K562 (cell line): ENCODE data around the gene ZBTB16. TPM values are rescaled to one million over a fixed set of nuclear protein-coding genes. Genes with fewer than 3 reads are reported as not detected.

Experiments used
- ATAC-seq: fragments of 200-7000 bp; cut with Tn5 transposase; 3 replicates; pipeline ENCODE4 v1.9.1; 2020; ENCODE audit warnings: moderate library complexity
- BruUV-seq: library from RNA; stranded (reverse); fragments of 400-500 nt; replicated peaks from 2 replicates; lab custom pipeline; 2021; lab: Mats Ljungman, UMichigan
- CTCF ChIA-PET: fragments of 300-600 bp; formaldehyde crosslinking; extraction: SDS; loops from one replicate; lab custom pipeline; 2021; ENCODE audit warnings: low intra/inter-chr PET ratio; lab: Yijun Ruan, JAX
- POLR2A ChIA-PET: fragments of 300-600, 350-650 bp; sonication (Branson Sonifier 250); formaldehyde crosslinking; extraction: SDS; loops from one replicate; lab custom pipeline; 2021; ENCODE audit warnings: antibody characterized with exemption, inconsistent platforms; lab: Yijun Ruan, JAX
- DNase-seq, 4 experiments: peaks; one replicate each; pipeline versions ENCODE4 v3.0.0 to v3.0.0-alpha.2; 2011 to 2018; ENCODE audit warnings: low spot score in 3 of 4, mixed read lengths in 3 of 4; ENCODE audit errors: extremely low read depth in 1 of 4
- FAIRE-seq: peaks from 2 replicates; lab custom pipeline; 2011; peaks lifted over from hg19 to GRCh38; lab: Jason Lieb, UNC
- H2AFZ ChIP-seq: 2 replicates; pipeline ENCODE4 v1.6.0; 2011; ENCODE audit warnings: low read depth, low read length, control low read depth, inconsistent platforms
- H3K27ac ChIP-seq: fragments of 200-600 bp; 3 replicates; pipeline ENCODE4 v1.8.0; 2011; ENCODE audit warnings: low read depth, mild to moderate bottlenecking, control low read depth, inconsistent platforms, low read length, moderate library complexity, mixed read lengths; ENCODE audit errors: extremely low read depth
- H3K27me3 ChIP-seq, 2 experiments: fragments of 300-600 bp in 1 of 2; 2 replicates in 1 of 2; 3 replicates in 1 of 2; pipeline versions ENCODE4 v1.6.0 to v1.8.0; 2011; ENCODE audit warnings: inconsistent platforms in 2 of 2, low read length in 2 of 2, mild to moderate bottlenecking in 1 of 2, mixed read lengths in 1 of 2, moderate library complexity in 1 of 2; ENCODE audit not compliant: control insufficient read depth in 2 of 2, insufficient read depth in 2 of 2
- H3K36me3 ChIP-seq: fragments of 300-600 bp; 3 replicates; pipeline ENCODE4 v1.8.0; 2011; ENCODE audit warnings: mild to moderate bottlenecking, low read length, inconsistent platforms; ENCODE audit not compliant: control insufficient read depth, insufficient read depth
- H3K4me1 ChIP-seq, 2 experiments: fragments of 200-600 bp in 1 of 2; replicated peaks in 1 of 2; 2 replicates in 1 of 2; 3 replicates in 1 of 2; pipeline versions ENCODE4 v1.5.1 to v1.8.0; 2011; ENCODE audit warnings: inconsistent platforms in 2 of 2, low read length in 2 of 2, mild to moderate bottlenecking in 1 of 2, mixed read lengths in 1 of 2, moderate library complexity in 1 of 2; ENCODE audit not compliant: control insufficient read depth in 2 of 2, insufficient read depth in 2 of 2
- H3K4me2 ChIP-seq: 2 replicates; pipeline ENCODE4 v1.6.1; 2011; ENCODE audit warnings: low read length, control low read depth, inconsistent platforms, mixed read lengths; ENCODE audit not compliant: insufficient read depth
- H3K4me3 ChIP-seq: fragments of 200-600 bp; sonication (generic), shearing (Covaris generic); 2 replicates; pipeline ENCODE4 v1.5.1; 2016; ENCODE audit warnings: control low read depth, inconsistent platforms
- H3K79me2 ChIP-seq: fragments of 200-600 bp; 3 replicates; pipeline ENCODE4 v1.8.0; 2011; ENCODE audit warnings: low read length, inconsistent platforms; ENCODE audit not compliant: control insufficient read depth, insufficient read depth
- H3K9ac ChIP-seq, 2 experiments: 2 replicates each; pipeline versions ENCODE4 v1.6.0 to v1.6.1; 2011; ENCODE audit warnings: low read depth in 2 of 2, low read length in 2 of 2, control low read depth in 1 of 2, inconsistent platforms in 1 of 2, mild to moderate bottlenecking in 1 of 2, mixed read lengths in 1 of 2; ENCODE audit not compliant: insufficient read depth in 1 of 2
- H3K9me1 ChIP-seq: one replicate; pipeline ENCODE4 v1.6.0; 2011; ENCODE audit warnings: inconsistent platforms, mild to moderate bottlenecking, low read length, moderate library complexity; ENCODE audit not compliant: control insufficient read depth, insufficient read depth
- H3K9me3 ChIP-seq: replicated peaks from 2 replicates; pipeline ENCODE4 v1.5.1; 2011; ENCODE audit warnings: low read depth, low read length, inconsistent platforms; ENCODE audit not compliant: control insufficient read depth, insufficient read depth
- H4K20me1 ChIP-seq: replicated peaks from 2 replicates; pipeline ENCODE4 v1.6.1; 2011; ENCODE audit warnings: low read length, inconsistent platforms, mixed read lengths; ENCODE audit not compliant: control insufficient read depth, insufficient read depth
- CBFB ChIP-seq: sonication (generic); formaldehyde crosslinking; IDR thresholded peaks from 2 replicates; pipeline ENCODE4 v1.4.0; 2020; ENCODE audit warnings: mild to moderate bottlenecking, missing genetic modification reagents
- FOXA3 ChIP-seq, 2 experiments: fragments of 450-650 bp in 1 of 2; sonication (generic) in 1 of 2; formaldehyde crosslinking; IDR thresholded peaks in 1 of 2; conservative IDR thresholded peaks in 1 of 2; 2 replicates each; pipeline versions ENCODE4 v1.4.0 to v1.8.0; 2020 to 2022; ENCODE audit warnings: mild to moderate bottlenecking in 2 of 2, missing genetic modification reagents in 1 of 2
- HINFP ChIP-seq: fragments of 450-650 bp; conservative IDR thresholded peaks from 2 replicates; pipeline ENCODE4 v1.6.1; 2016; ENCODE audit warnings: missing genetic modification characterization, low read depth, mild to moderate bottlenecking, control low read depth, missing compliant biosample characterization
- HNRNPL ChIP-seq: fragments of 200-400 bp; formaldehyde crosslinking; IDR thresholded peaks from 2 replicates; pipeline ENCODE4 v1.6.1; 2017; ENCODE audit warnings: low read depth, mild to moderate bottlenecking, low read length
- RBM39 ChIP-seq: fragments of 200-400 bp; formaldehyde crosslinking; optimal IDR thresholded peaks from 2 replicates; pipeline ENCODE3; 2018; ENCODE audit warnings: low read depth, low read length
- RUNX1 ChIP-seq: sonication (generic); IDR thresholded peaks from 2 replicates; pipeline ENCODE4 v1.6.1; 2016; ENCODE audit warnings: antibody characterized with exemption, low read depth
- SOX6 ChIP-seq: fragments of 450-650 bp; IDR thresholded peaks from 2 replicates; pipeline ENCODE4 v1.6.1; 2014; ENCODE audit warnings: mild to moderate bottlenecking
- SRSF1 ChIP-seq: fragments of 200-400 bp; formaldehyde crosslinking; IDR thresholded peaks from 2 replicates; pipeline ENCODE4 v1.6.1; 2017; ENCODE audit warnings: mild to moderate bottlenecking, low read depth, low read length, moderate library complexity
- SUPT5H ChIP-seq: fragments of 450-650 bp; IDR thresholded peaks from 2 replicates; pipeline ENCODE4 v1.6.1; 2016
- ZNF280A ChIP-seq: fragments of 450-650 bp; IDR thresholded peaks from 2 replicates; pipeline ENCODE4 v1.6.1; 2018; ENCODE audit warnings: mild to moderate bottlenecking, low read depth; ENCODE audit not compliant: partially characterized antibody
- WGBS: fragments of 100-300 bp; shearing (Covaris generic); methylation state at CpG from one replicate; pipeline ENCODE4 v1.1.6; 2016; ENCODE audit warnings: low coverage, mixed read lengths; ENCODE audit not compliant: insufficient coverage; ENCODE audit errors: missing lambda C conversion rate; 5-methylcytosine and 5-hydroxymethylcytosine counted together
- in situ Hi-C: fragments of 300-500 bp; cut with MboI; formaldehyde crosslinking; loops from 4 replicates; pipeline ENCODE4 v1.15.0; 2018; ENCODE audit warnings: inconsistent platforms, mixed read lengths
- intact Hi-C: fragments of 100-400 bp; cut with micrococcal nuclease; formaldehyde crosslinking; loops from 2 replicates; pipeline ENCODE4 v1.14.2; 2022
- polyA plus RNA-seq, 8 experiments: library from polyadenylated mRNA; depleted of rRNA in 4 of 8; stranded (reverse) in 5 of 8; unstranded in 3 of 8; fragments of >200 nt; fragmentation: Nextera tagmentation in 2 of 8; fragmentation: Illumina TruSeq in 1 of 8; extraction: Ambion mirVana in 2 of 8; extraction: Trizol in 1 of 8; gene quantifications; 2 replicates each; pipeline versions ENCODE4 v1.2.1 to v1.2.3, GENCODE V29; 2011 to 2014; ENCODE audit warnings: inconsistent platforms in 1 of 8, missing spikeins in 1 of 8
- total RNA-seq, 7 experiments: library from RNA; depleted of rRNA in 6 of 7; stranded (reverse); fragments of >200 nt in 6 of 7; fragmentation: Illumina TruSeq in 2 of 7; extraction: Trizol in 2 of 7; gene quantifications; 2 replicates each; pipeline versions ENCODE4 v1.2.1 to v1.2.3, GENCODE V29; 2011 to 2021; ENCODE audit warnings: low replicate concordance in 1 of 7
- TF ChIP-seq, protein P1 (sequence below): fragments of 150-350 bp; conservative IDR thresholded peaks from 2 replicates; pipeline ENCODE4 v1.6.1; 2014; ENCODE audit warnings: low read length
- TF ChIP-seq, protein P2 (sequence below), 2 experiments: fragments of 450-650 bp; IDR thresholded peaks; 2 replicates each; pipeline ENCODE4 v1.6.1; 2018; ENCODE audit warnings: mild to moderate bottlenecking in 2 of 2, low read depth in 1 of 2; ENCODE audit not compliant: partially characterized antibody in 2 of 2

The ZBTB16 gene
- total and polyA plus RNA-seq, 9 of the 15 experiments (the other 6 are each of a cell fraction or from before 2014, with no cell fraction given): 0.06 to 0.40 (median 0.24) TPM; not detected in 4

DNA sequence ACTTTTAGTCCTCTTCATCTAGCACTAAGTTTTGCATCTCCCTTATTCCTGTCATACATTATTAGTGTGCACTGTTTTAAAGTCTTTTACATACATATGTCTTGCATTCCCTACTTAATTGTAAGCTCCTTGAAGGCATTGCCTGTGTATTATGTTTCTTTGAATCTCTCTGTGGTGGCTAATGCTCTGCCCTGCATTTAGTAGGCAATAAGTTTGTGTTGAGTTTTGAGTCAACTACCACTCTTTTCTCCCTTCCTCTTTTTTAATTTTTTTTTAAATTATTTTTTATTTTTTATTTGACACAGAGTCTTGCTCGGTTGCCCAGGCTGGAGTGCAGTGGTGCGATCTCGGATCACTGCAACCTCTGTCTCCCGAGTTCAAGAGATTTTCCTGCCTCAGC is 78.9 kb downstream of the ZBTB16 start:
- H3K27me3 ChIP-seq: peaks cover 38 to 63% of the 10 kb centered on the region in 2 experiments
- no peaks in the 10 kb centered on the region for H3K9me1 ChIP-seq
- H3K36me3 ChIP-seq: no peaks in the 10 kb centered on the region
- no peak overlapping the region for H3K9ac ChIP-seq
- H3K27ac ChIP-seq: no peak overlapping the region
- peaks cover 0 to 11% of the 10 kb centered on the region in 2 experiments; a peak in 2 of 5 replicates for H3K4me1 ChIP-seq
- in situ Hi-C loops: no loop called here
- no peaks in the 10 kb centered on the region for H4K20me1 ChIP-seq
- no peak for DNase-seq
- no peak overlapping the region for H3K4me3 ChIP-seq
- no peak overlapping the region for H2AFZ ChIP-seq
- ATAC-seq: no peak
- no peak for FAIRE-seq
- TF ChIP-seq RBM39: no peak
- TF ChIP-seq HINFP (tag): no peak
- TF ChIP-seq, protein P1, sequence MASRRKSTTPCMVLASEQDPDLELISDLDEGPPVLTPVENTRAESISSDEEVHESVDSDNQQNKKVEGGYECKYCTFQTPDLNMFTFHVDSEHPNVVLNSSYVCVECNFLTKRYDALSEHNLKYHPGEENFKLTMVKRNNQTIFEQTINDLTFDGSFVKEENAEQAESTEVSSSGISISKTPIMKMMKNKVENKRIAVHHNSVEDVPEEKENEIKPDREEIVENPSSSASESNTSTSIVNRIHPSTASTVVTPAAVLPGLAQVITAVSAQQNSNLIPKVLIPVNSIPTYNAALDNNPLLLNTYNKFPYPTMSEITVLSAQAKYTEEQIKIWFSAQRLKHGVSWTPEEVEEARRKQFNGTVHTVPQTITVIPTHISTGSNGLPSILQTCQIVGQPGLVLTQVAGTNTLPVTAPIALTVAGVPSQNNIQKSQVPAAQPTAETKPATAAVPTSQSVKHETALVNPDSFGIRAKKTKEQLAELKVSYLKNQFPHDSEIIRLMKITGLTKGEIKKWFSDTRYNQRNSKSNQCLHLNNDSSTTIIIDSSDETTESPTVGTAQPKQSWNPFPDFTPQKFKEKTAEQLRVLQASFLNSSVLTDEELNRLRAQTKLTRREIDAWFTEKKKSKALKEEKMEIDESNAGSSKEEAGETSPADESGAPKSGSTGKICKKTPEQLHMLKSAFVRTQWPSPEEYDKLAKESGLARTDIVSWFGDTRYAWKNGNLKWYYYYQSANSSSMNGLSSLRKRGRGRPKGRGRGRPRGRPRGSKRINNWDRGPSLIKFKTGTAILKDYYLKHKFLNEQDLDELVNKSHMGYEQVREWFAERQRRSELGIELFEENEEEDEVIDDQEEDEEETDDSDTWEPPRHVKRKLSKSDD: no peak
- TF ChIP-seq, protein P2, sequence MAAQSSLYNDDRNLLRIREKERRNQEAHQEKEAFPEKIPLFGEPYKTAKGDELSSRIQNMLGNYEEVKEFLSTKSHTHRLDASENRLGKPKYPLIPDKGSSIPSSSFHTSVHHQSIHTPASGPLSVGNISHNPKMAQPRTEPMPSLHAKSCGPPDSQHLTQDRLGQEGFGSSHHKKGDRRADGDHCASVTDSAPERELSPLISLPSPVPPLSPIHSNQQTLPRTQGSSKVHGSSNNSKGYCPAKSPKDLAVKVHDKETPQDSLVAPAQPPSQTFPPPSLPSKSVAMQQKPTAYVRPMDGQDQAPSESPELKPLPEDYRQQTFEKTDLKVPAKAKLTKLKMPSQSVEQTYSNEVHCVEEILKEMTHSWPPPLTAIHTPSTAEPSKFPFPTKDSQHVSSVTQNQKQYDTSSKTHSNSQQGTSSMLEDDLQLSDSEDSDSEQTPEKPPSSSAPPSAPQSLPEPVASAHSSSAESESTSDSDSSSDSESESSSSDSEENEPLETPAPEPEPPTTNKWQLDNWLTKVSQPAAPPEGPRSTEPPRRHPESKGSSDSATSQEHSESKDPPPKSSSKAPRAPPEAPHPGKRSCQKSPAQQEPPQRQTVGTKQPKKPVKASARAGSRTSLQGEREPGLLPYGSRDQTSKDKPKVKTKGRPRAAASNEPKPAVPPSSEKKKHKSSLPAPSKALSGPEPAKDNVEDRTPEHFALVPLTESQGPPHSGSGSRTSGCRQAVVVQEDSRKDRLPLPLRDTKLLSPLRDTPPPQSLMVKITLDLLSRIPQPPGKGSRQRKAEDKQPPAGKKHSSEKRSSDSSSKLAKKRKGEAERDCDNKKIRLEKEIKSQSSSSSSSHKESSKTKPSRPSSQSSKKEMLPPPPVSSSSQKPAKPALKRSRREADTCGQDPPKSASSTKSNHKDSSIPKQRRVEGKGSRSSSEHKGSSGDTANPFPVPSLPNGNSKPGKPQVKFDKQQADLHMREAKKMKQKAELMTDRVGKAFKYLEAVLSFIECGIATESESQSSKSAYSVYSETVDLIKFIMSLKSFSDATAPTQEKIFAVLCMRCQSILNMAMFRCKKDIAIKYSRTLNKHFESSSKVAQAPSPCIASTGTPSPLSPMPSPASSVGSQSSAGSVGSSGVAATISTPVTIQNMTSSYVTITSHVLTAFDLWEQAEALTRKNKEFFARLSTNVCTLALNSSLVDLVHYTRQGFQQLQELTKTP (IDR thresholded peaks at IDR 0.05; ENCODE audit: low read depth in 1 of 2, partially characterized antibody in 2 of 2): no peak
- TF ChIP-seq SUPT5H: no peak
- no peak for TF ChIP-seq RUNX1
- TF ChIP-seq ZNF280A: no peak
- TF ChIP-seq CBFB (CRISPR knock-in tag): no peak
- TF ChIP-seq HNRNPL: no peak
- TF ChIP-seq SRSF1: no peak
- no peak for TF ChIP-seq SOX6
- TF ChIP-seq FOXA3 (CRISPR knock-in tag; conservative IDR thresholded peaks at IDR 0.05 in 1 of 2, IDR thresholded peaks at IDR 0.05 in 1 of 2): no peak
- TF ChIP-seq, all 486 proteins: peak for 0
- no peaks in the 10 kb centered on the region for H3K79me2 ChIP-seq
- H3K9me3 ChIP-seq: no peaks in the 10 kb centered on the region
- 32% methylated on average over 4 of the region's 4 CpGs for WGBS
- POLR2A ChIA-PET: no interaction called here
- CTCF ChIA-PET: no interaction called here
- BruUV-seq: no TSS peak
- intact Hi-C loops: no loop called here
- H3K4me2 ChIP-seq: no peak overlapping the region
